ENCODE data around the gene NPEPPS.
"Not testable (repeated sequence)": the region's sequence is repeated elsewhere in the genome, so short reads cannot be mapped to it uniquely, and the experiment has no call there.

DNA sequence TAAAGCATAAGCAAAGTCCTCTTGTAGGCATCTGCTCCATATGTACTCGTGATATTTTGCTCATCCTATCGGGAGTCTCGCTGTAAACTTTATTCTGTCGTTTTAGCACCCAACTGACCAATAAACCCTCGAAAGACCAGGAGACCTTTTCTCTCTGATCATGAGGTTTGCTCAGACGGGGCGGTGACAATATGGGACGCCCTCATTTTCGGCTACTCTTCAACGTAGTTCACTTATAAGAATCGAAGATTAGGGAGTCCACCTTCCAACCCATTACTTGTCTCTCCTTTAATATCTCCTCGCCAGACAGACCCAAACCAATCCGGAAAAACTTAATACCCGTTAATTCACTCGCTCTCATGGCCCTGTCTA lies 39.1 kb upstream of the NPEPPS start:
- TF ChIP-seq, protein P1, sequence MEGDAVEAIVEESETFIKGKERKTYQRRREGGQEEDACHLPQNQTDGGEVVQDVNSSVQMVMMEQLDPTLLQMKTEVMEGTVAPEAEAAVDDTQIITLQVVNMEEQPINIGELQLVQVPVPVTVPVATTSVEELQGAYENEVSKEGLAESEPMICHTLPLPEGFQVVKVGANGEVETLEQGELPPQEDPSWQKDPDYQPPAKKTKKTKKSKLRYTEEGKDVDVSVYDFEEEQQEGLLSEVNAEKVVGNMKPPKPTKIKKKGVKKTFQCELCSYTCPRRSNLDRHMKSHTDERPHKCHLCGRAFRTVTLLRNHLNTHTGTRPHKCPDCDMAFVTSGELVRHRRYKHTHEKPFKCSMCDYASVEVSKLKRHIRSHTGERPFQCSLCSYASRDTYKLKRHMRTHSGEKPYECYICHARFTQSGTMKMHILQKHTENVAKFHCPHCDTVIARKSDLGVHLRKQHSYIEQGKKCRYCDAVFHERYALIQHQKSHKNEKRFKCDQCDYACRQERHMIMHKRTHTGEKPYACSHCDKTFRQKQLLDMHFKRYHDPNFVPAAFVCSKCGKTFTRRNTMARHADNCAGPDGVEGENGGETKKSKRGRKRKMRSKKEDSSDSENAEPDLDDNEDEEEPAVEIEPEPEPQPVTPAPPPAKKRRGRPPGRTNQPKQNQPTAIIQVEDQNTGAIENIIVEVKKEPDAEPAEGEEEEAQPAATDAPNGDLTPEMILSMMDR (IDR thresholded peaks at IDR 0.05): not testable (repeated sequence)
- TF ChIP-seq POLR2AphosphoS5, POLR2A (IDR thresholded peaks at IDR 0.05): not testable (repeated sequence)
